ES-I3 (cell line): ENCODE data around the gene SH3BP2.
"Not testable (repeated sequence)": the region's sequence is repeated elsewhere in the genome, so short reads cannot be mapped to it uniquely, and the experiment has no call there.

Experiments used
- H3K36me3 ChIP-seq: 2 replicates; pipeline ENCODE4 v1.6.1; 2013; ENCODE audit warnings: mild to moderate bottlenecking, low read length, control low read depth, moderate library complexity; ENCODE audit not compliant: insufficient read depth
- H3K4me1 ChIP-seq: 2 replicates; pipeline ENCODE4 v1.6.1; 2013; ENCODE audit warnings: mild to moderate bottlenecking, control low read depth, low read length; ENCODE audit not compliant: insufficient read depth
- H3K9ac ChIP-seq: 2 replicates; pipeline ENCODE4 v1.6.1; 2013; ENCODE audit warnings: low read depth, mild to moderate bottlenecking, low read length, moderate library complexity
- H3K9me3 ChIP-seq: 2 replicates; pipeline ENCODE4 v1.6.1; 2013; ENCODE audit warnings: mild to moderate bottlenecking, low read length, moderate library complexity; ENCODE audit not compliant: control insufficient read depth, insufficient read depth

Gene SH3BP2

GRCh38 chr4:2756691-2757350 lies 36.1 kb upstream of the SH3BP2 start:
- H3K9ac ChIP-seq = peak overlapping the region; percentile 41
- H3K4me1 ChIP-seq = no peaks in the 10 kb centered on the region; the same call in 1 of the 2 replicates
- H3K9me3 ChIP-seq = no peaks in the 10 kb centered on the region
- no peaks in the 10 kb centered on the region for H3K36me3 ChIP-seq

- no peaks in the 10 kb centered on the region for H3K9me3 ChIP-seq
- no peaks in the 10 kb centered on the region; the same call in 1 of the 2 replicates for H3K4me1 ChIP-seq
- no peaks in the 10 kb centered on the region for H3K36me3 ChIP-seq
- no peak overlapping the region for H3K9ac ChIP-seq
Observed at GRCh38 chr4:2757426-2757825, 35.5 kb upstream of the SH3BP2 start.

GRCh38 chr4:2761035-2761923 lies 31.6 kb upstream of the SH3BP2 start:
- Histone ChIP-seq H3K9ac (no peak overlapping the region), H3K9me3 (no peaks in the 10 kb centered on the region), H3K4me1 (no peaks in the 10 kb centered on the region; the same call in 1 of the 2 replicates), H3K36me3 (no peaks in the 10 kb centered on the region)

- no peaks in the 10 kb centered on the region for H3K36me3 ChIP-seq
- no peaks in the 10 kb centered on the region; the same call in 1 of the 2 replicates for H3K4me1 ChIP-seq
- H3K9ac ChIP-seq = no peak overlapping the region
- H3K9me3 ChIP-seq = no peaks in the 10 kb centered on the region
Observed at GRCh38 chr4:2762048-2762447, 30.8 kb upstream of the SH3BP2 start.

GRCh38 chr4:2762486-2763370 lies 30.2 kb upstream of the SH3BP2 start:
- not testable (repeated sequence) for H3K36me3 ChIP-seq, H3K9me3 ChIP-seq, H3K4me1 ChIP-seq, H3K9ac ChIP-seq

- Histone ChIP-seq H3K9ac (peak overlapping the region; percentile 51; the same call in 1 of the 2 replicates), H3K9me3 (no peaks in the 10 kb centered on the region), H3K36me3 (no peaks in the 10 kb centered on the region), H3K4me1 (no peaks in the 10 kb centered on the region; the same call in 1 of the 2 replicates)
Observed at GRCh38 chr4:2763511-2763967, 29.3 kb upstream of the SH3BP2 start.

GRCh38 chr4:2765832-2766526 lies 26.9 kb upstream of the SH3BP2 start:
- Histone ChIP-seq H3K36me3 (no peaks in the 10 kb centered on the region), H3K9me3 (no peaks in the 10 kb centered on the region), H3K4me1 (no peaks in the 10 kb centered on the region; the same call in 1 of the 2 replicates), H3K9ac (no peak overlapping the region)

GRCh38 chr4:2767046-2767704 lies 25.7 kb upstream of the SH3BP2 start:
- no peak overlapping the region for H3K9ac ChIP-seq
- no peaks in the 10 kb centered on the region for H3K9me3 ChIP-seq
- no peaks in the 10 kb centered on the region for H3K36me3 ChIP-seq
- no peaks in the 10 kb centered on the region for H3K4me1 ChIP-seq

- Histone ChIP-seq H3K4me1 (no peaks in the 10 kb centered on the region), H3K9ac (no peak overlapping the region), H3K9me3 (no peaks in the 10 kb centered on the region), H3K36me3 (no peaks in the 10 kb centered on the region)
Observed at GRCh38 chr4:2767705-2768074, 25.2 kb upstream of the SH3BP2 start.

- Histone ChIP-seq H3K9ac (no peak overlapping the region), H3K9me3 (no peaks in the 10 kb centered on the region), H3K36me3 (no peaks in the 10 kb centered on the region), H3K4me1 (no peaks in the 10 kb centered on the region)
Observed at GRCh38 chr4:2768124-2768523, 24.8 kb upstream of the SH3BP2 start.

- Histone ChIP-seq H3K36me3 (no peaks in the 10 kb centered on the region), H3K9me3 (no peaks in the 10 kb centered on the region), H3K9ac (no peak overlapping the region), H3K4me1 (no peaks in the 10 kb centered on the region)
Observed at GRCh38 chr4:2768921-2769336, 24.0 kb upstream of the SH3BP2 start.

GRCh38 chr4:2771264-2771663 lies 21.6 kb upstream of the SH3BP2 start:
- Histone ChIP-seq H3K36me3 (no peaks in the 10 kb centered on the region), H3K9ac (no peak overlapping the region), H3K9me3 (no peaks in the 10 kb centered on the region), H3K4me1 (no peaks in the 10 kb centered on the region)

GRCh38 chr4:2780643-2781042 lies 12.2 kb upstream of the SH3BP2 start:
- H3K9me3 ChIP-seq, H3K9ac ChIP-seq, H3K36me3 ChIP-seq: not testable (repeated sequence)
- H3K4me1 ChIP-seq = peaks cover 10% of the 10 kb centered on the region
